Colonic mucosa (tissue), 4 donors: ENCODE measurements around the gene UBE2E1. TPM values are rescaled to one million over a fixed set of nuclear protein-coding genes. Genes with fewer than 3 reads are reported as not detected.

Source experiments
- DNase-seq: peaks from one replicate; pipeline ENCODE4 v3.0.0-alpha.2; 2020
- H3K27ac ChIP-seq: fragments of 200-600 bp; one replicate; pipeline ENCODE4 v1.8.0; 2021
- H3K27me3 ChIP-seq: fragments of 200-600 bp; one replicate; pipeline ENCODE4 v1.8.0; 2021
- H3K36me3 ChIP-seq: fragments of 200-600 bp; one replicate; pipeline ENCODE4 v1.8.0; 2021
- H3K4me1 ChIP-seq: fragments of 200-600 bp; one replicate; pipeline ENCODE4 v1.8.0; 2021; ENCODE audit warnings: mild to moderate bottlenecking
- H3K4me3 ChIP-seq: fragments of 200-600 bp; one replicate; pipeline ENCODE4 v1.8.0; 2021
- H3K9ac ChIP-seq, 2 donors: one replicate each; pipeline ENCODE4 v1.7.0; 2013; ENCODE audit warnings: control low read depth in 2 of 2, low read depth in 2 of 2, low read length in 2 of 2
- H3K9me3 ChIP-seq: fragments of 200-600 bp; one replicate; pipeline ENCODE4 v1.8.0; 2021
- CTCF ChIP-seq: fragments of 200-600 bp; IDR thresholded peaks from one replicate; pipeline ENCODE4 v1.8.0; 2022; ENCODE audit warnings: antibody characterized with exemption, mild to moderate bottlenecking
- intact Hi-C: fragments of 100-400 bp; cut with DNase I; formaldehyde crosslinking; loops from one replicate; pipeline ENCODE4 v1.14.1; 2022
- total RNA-seq, 2 donors: library from RNA; stranded (reverse); fragmentation: NEBNext Ultra II Directional in 1 of 2; extraction: Animal tissue kit (Norgen Biotek cat#: 25700) in 1 of 2; gene quantifications; one replicate each; pipeline ENCODE4 v1.2.1, GENCODE V29; 2021
- donor health status: healthy.
- donor health status: DM: no; HTN: no; CAD: no.
- donor health status: DM: no; HTN: no; CAD: no.

UBE2E1 gene
- total RNA-seq, 2 donors from 2014 or later, result 68.6 to 81.7 TPM

GRCh38 chr3:23921052-23921511 is 115.3 kb downstream of the UBE2E1 start:
- H3K27me3 ChIP-seq, result no peaks in the 10 kb centered on the region
- H3K9ac ChIP-seq, result no peak overlapping the region
- H3K36me3 ChIP-seq, result no peaks in the 10 kb centered on the region
- H3K4me1 ChIP-seq, result peaks cover 5% of the 10 kb centered on the region
- DNase-seq, result no peak
- intact Hi-C loops, result no loop called here
- H3K4me3 ChIP-seq, result no peak overlapping the region
- TF ChIP-seq CTCF, result no peak
- no peaks in the 10 kb centered on the region for H3K9me3 ChIP-seq
- H3K27ac ChIP-seq, result no peak overlapping the region

- Histone ChIP-seq H3K27ac (no peak overlapping the region), H3K4me1 (peaks cover 2% of the 10 kb centered on the region), H3K9me3 (no peaks in the 10 kb centered on the region), H3K4me3 (no peak overlapping the region), H3K9ac (no peak overlapping the region), H3K27me3 (no peaks in the 10 kb centered on the region), H3K36me3 (no peaks in the 10 kb centered on the region)
- TF ChIP-seq CTCF, result no peak
- intact Hi-C loops, result no loop called here
- DNase-seq, result no peak
Observed at GRCh38 chr3:23923786-23924185, 118.0 kb downstream of the UBE2E1 start.

GRCh38 chr3:23926246-23926645 is 120.5 kb downstream of the UBE2E1 start:
- TF ChIP-seq CTCF, result no peak
- Histone ChIP-seq H3K27ac (no peak overlapping the region), H3K4me3 (no peak overlapping the region), H3K4me1 (no peaks in the 10 kb centered on the region), H3K36me3 (no peaks in the 10 kb centered on the region), H3K9ac (no peak overlapping the region), H3K27me3 (no peaks in the 10 kb centered on the region), H3K9me3 (no peaks in the 10 kb centered on the region)
- DNase-seq, result no peak
- intact Hi-C loops, result no loop called here

- H3K27me3 ChIP-seq, result no peaks in the 10 kb centered on the region
- no peak for DNase-seq
- H3K27ac ChIP-seq, result no peak overlapping the region
- no peaks in the 10 kb centered on the region for H3K36me3 ChIP-seq
- H3K9me3 ChIP-seq, result no peaks in the 10 kb centered on the region
- no peak overlapping the region for H3K4me3 ChIP-seq
- H3K4me1 ChIP-seq, result no peaks in the 10 kb centered on the region
- no peak overlapping the region for H3K9ac ChIP-seq
- intact Hi-C loops, result no loop called here
- no peak for TF ChIP-seq CTCF
Observed at GRCh38 chr3:23926736-23927135, 121.0 kb downstream of the UBE2E1 start.

- intact Hi-C loops, result no loop called here
- no peaks in the 10 kb centered on the region for H3K27me3 ChIP-seq
- H3K4me3 ChIP-seq, result no peak overlapping the region
- H3K4me1 ChIP-seq, result no peaks in the 10 kb centered on the region
- H3K9ac ChIP-seq, result no peak overlapping the region
- TF ChIP-seq CTCF, result no peak
- H3K9me3 ChIP-seq, result no peaks in the 10 kb centered on the region
- no peak overlapping the region for H3K27ac ChIP-seq
- DNase-seq, result no peak
- no peaks in the 10 kb centered on the region for H3K36me3 ChIP-seq
Observed at GRCh38 chr3:23928524-23928923, 122.8 kb downstream of the UBE2E1 start.

- Histone ChIP-seq H3K9me3 (no peaks in the 10 kb centered on the region), H3K27ac (no peak overlapping the region), H3K4me3 (no peak overlapping the region), H3K27me3 (no peaks in the 10 kb centered on the region), H3K4me1 (no peaks in the 10 kb centered on the region), H3K36me3 (no peaks in the 10 kb centered on the region), H3K9ac (no peak overlapping the region)
- intact Hi-C loops, result no loop called here
- TF ChIP-seq CTCF, result no peak
- DNase-seq, result no peak
Observed at GRCh38 chr3:23931597-23931996, 125.8 kb downstream of the UBE2E1 start.
